T47D (cell line): ENCODE results near the gene CASZ1.
A peak's percentile ranks its signal among the peaks of the same experiment; 100 is the strongest.

Experiments used
- DNase-seq, 2 experiments: peaks; one replicate each; pipeline versions ENCODE4 v3.0.0 to v3.0.0-alpha.2; 2011 to 2012; ENCODE audit warnings: low read depth in 1 of 2, low spot score in 1 of 2
- JUND ChIP-seq: IDR thresholded peaks from 2 replicates; pipeline ENCODE4 v1.6.1; 2012; ENCODE audit warnings: low read depth
- in situ Hi-C: cut with HindIII; loops from 2 replicates; pipeline ENCODE4 v1.10.0; 2016; ENCODE audit warnings: low sequenced_read_pairs, low pct_unique_long_range_greater_than_20kb

Gene CASZ1

GRCh38 chr1:10796029-10796944 lies at the start of gene CASZ1:
CASZ1 (minus strand) TSS chr1:10796646; CDS start chr1:10693889, 102,757 bp downstream.
- in situ Hi-C loops = no loop called here
- TF ChIP-seq JUND = 0 out of 2 replicates have a peak, but pooled peaks have one; percentile 38
- DNase-seq = peak; percentile 84 to 94

GRCh38 chr1:10843697-10844096 lies 47.3 kb upstream of the CASZ1 start:
- no peak for TF ChIP-seq JUND
- no peak for DNase-seq
- in situ Hi-C loops = no loop called here

- no peak for TF ChIP-seq JUND
- in situ Hi-C loops = no loop called here
- no peak for DNase-seq
Measured at GRCh38 chr1:10841118-10841517, 44.7 kb upstream of the CASZ1 start.

- no peak for DNase-seq
- TF ChIP-seq JUND = no peak
- in situ Hi-C loops = no loop called here
Measured at GRCh38 chr1:10839188-10839770, 42.8 kb upstream of the CASZ1 start.

GRCh38 chr1:10838541-10838940 lies 42.1 kb upstream of the CASZ1 start:
- in situ Hi-C loops = no loop called here
- TF ChIP-seq JUND = no peak
- no peak for DNase-seq

- in situ Hi-C loops = no loop called here
- TF ChIP-seq JUND = no peak
- DNase-seq = no peak
Measured at GRCh38 chr1:10836726-10837125, 40.3 kb upstream of the CASZ1 start.

GRCh38 chr1:10835822-10836421 lies 39.5 kb upstream of the CASZ1 start:
- DNase-seq = peak; percentile 81 to 85

GRCh38 chr1:10835421-10835820 lies 39.0 kb upstream of the CASZ1 start:
- DNase-seq = no peak
- in situ Hi-C loops = no loop called here
- TF ChIP-seq JUND = no peak

More at GRCh38 chr1:10835822-10836421, 39.5 kb upstream of the CASZ1 start:
- no peak for TF ChIP-seq JUND
- in situ Hi-C loops = no loop called here

GRCh38 chr1:10834770-10835412 lies 38.4 kb upstream of the CASZ1 start:
- in situ Hi-C loops = no loop called here
- DNase-seq = no peak
- TF ChIP-seq JUND = no peak

GRCh38 chr1:10833630-10834557 lies 37.4 kb upstream of the CASZ1 start:
- no peak for DNase-seq
- in situ Hi-C loops = no loop called here
- no peak for TF ChIP-seq JUND

- in situ Hi-C loops = no loop called here
- TF ChIP-seq JUND = no peak
- no peak for DNase-seq
Measured at GRCh38 chr1:10832703-10833102, 36.3 kb upstream of the CASZ1 start.
